HS-5 (cell line): ENCODE data around the gene PRAMEF20.
"Not testable (repeated sequence)": the region's sequence is repeated elsewhere in the genome, so short reads cannot be mapped to it uniquely, and the experiment has no call there.

Experiments
- DNase-seq: peaks from one replicate; pipeline ENCODE4 v3.0.0-alpha.2; 2012; ENCODE audit warnings: low read depth

Gene PRAMEF20

GRCh38 chr1:13410150-13410549, at the start of gene PRAMEF20:
Gene PRAMEF20, plus strand, starts transcription at chr1:13410450. Its CDS starts 5,905 bp downstream, at chr1:13416355.
- not testable (repeated sequence) for DNase-seq

- not testable (repeated sequence) for DNase-seq
These were observed 47.9 kb upstream of the PRAMEF20 start for GRCh38 chr1:13362364-13362763.

- not testable (repeated sequence) for DNase-seq
These were observed 45.3 kb upstream of the PRAMEF20 start for GRCh38 chr1:13364928-13365327.

- DNase-seq, result not testable (repeated sequence)
These were observed 43.7 kb upstream of the PRAMEF20 start for GRCh38 chr1:13366536-13366935.

- DNase-seq, result not testable (repeated sequence)
These were observed 41.7 kb upstream of the PRAMEF20 start for GRCh38 chr1:13368544-13368943.

- DNase-seq, result not testable (repeated sequence)
These were observed 31.3 kb upstream of the PRAMEF20 start for GRCh38 chr1:13378983-13379382.

GRCh38 chr1:13380380-13380779, 29.9 kb upstream of the PRAMEF20 start:
- not testable (repeated sequence) for DNase-seq

GRCh38 chr1:13389332-13389731, 20.9 kb upstream of the PRAMEF20 start, which contains the start of gene PRAMEF17:
Gene PRAMEF17, plus strand, starts transcription at chr1:13389632. Its CDS starts 26 bp downstream, at chr1:13389658.
- not testable (repeated sequence) for DNase-seq

GRCh38 chr1:13393004-13393403, 17.2 kb upstream of the PRAMEF20 start:
- not testable (repeated sequence) for DNase-seq

GRCh38 chr1:13394761-13395160, 15.5 kb upstream of the PRAMEF20 start:
- not testable (repeated sequence) for DNase-seq

GRCh38 chr1:13395311-13395710, 14.9 kb upstream of the PRAMEF20 start:
- DNase-seq, result not testable (repeated sequence)

- no peak for DNase-seq
These were observed 2.4 kb upstream of the PRAMEF20 start for GRCh38 chr1:13407811-13408210.

GRCh38 chr1:13430495-13430894, 20.2 kb downstream of the PRAMEF20 start:
- no peak for DNase-seq

GRCh38 chr1:13432251-13432650, 22.0 kb downstream of the PRAMEF20 start:
- no peak for DNase-seq

- DNase-seq, result not testable (repeated sequence)
These were observed 23.6 kb downstream of the PRAMEF20 start for GRCh38 chr1:13433694-13434358.

GRCh38 chr1:13435458-13435857, 25.2 kb downstream of the PRAMEF20 start:
- DNase-seq, result no peak

GRCh38 chr1:13439104-13439783, 29.0 kb downstream of the PRAMEF20 start:
- not testable (repeated sequence) for DNase-seq

- DNase-seq, result no peak
These were observed 33.2 kb downstream of the PRAMEF20 start for GRCh38 chr1:13443335-13443979.

GRCh38 chr1:13450204-13450603, 40.0 kb downstream of the PRAMEF20 start:
- no peak for DNase-seq

- DNase-seq, result no peak
These were observed 41.2 kb downstream of the PRAMEF20 start for GRCh38 chr1:13451399-13451965.

GRCh38 chr1:13456904-13457532, 46.8 kb downstream of the PRAMEF20 start:
- no peak for DNase-seq

GRCh38 chr1:13461977-13462376, 51.7 kb downstream of the PRAMEF20 start:
- DNase-seq, result no peak
